Measurements from ENCODE around the gene CACFD1. TPM values are rescaled to one million over a fixed set of nuclear protein-coding genes. Genes with fewer than 3 reads are reported as not detected.

The CACFD1 gene
- polyA plus RNA-seq, 3 donors = 5.0 to 6.7 (median 5.1) TPM

DNA sequence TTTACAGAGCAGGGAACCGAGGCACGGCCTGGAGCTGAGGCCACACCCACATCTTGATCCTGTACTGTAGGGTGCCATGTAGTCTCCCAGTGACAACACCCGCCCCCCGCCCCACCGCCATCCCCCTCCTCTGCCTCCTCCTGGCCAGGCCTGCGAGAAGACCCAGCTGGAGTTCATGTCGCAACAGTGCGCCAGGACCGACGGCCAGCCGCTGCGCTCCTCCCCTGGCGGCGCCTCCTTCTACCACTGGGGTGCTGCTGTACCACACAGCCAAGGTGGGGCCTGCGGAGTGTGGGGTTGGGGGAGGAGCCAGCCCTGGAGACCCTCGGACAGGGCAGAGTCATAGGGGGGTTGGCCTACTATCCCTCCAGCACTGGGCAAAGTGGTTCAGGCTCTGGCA lies 23.1 kb upstream of the CACFD1 start:
- Histone ChIP-seq H3K9me3 (replicated peaks in 1 of 2; ENCODE audit: control insufficient read depth in 1 of 2, insufficient read depth in 1 of 2, low read length in 2 of 2) (no peaks in the 10 kb centered on the region), H4K20me1 (ENCODE audit: insufficient read depth, low read length) (no peaks in the 10 kb centered on the region), H3K4me2 (replicated peaks; ENCODE audit: extremely low read depth, low read length, poor library complexity, severe bottlenecking) (no peak overlapping the region), H3K4me1 (ENCODE audit: control insufficient read depth in 1 of 2, insufficient read depth in 2 of 2, low read length in 2 of 2) (no peaks in the 10 kb centered on the region), H3K27me3 (ENCODE audit: control insufficient read depth in 2 of 2, insufficient read depth in 2 of 2, low read length in 2 of 2) (no peaks in the 10 kb centered on the region), H3K27ac (ENCODE audit: low read depth in 1 of 2, low read length in 2 of 2) (no peak overlapping the region), H3K4me3 (replicated peaks in 1 of 3; ENCODE audit: low read depth in 2 of 3, low read length in 3 of 3) (no peak overlapping the region), H3K36me3 (replicated peaks in 1 of 2; ENCODE audit: control insufficient read depth in 1 of 2, insufficient read depth in 2 of 2, low read length in 2 of 2) (no peaks in the 10 kb centered on the region), H3K9ac (ENCODE audit: insufficient read depth, low read length, poor library complexity, severe bottlenecking) (no peak overlapping the region), H2AFZ (ENCODE audit: insufficient read depth, low read depth, low read length, poor library complexity, severe bottlenecking) (no peak overlapping the region), H3K79me2 (ENCODE audit: insufficient read depth, low read length) (no peaks in the 10 kb centered on the region)
- no peaks in the 10 kb centered on the region for H3K36me3 Mint-ChIP-seq
- WGBS (ENCODE audit: insufficient coverage) = 100% methylated on average over 3 of the region's 16 CpGs
- no peak overlapping the region for H3K4me3 Mint-ChIP-seq
- H3K9me3 Mint-ChIP-seq = peaks cover 0 to 2% (median 0%) of the 10 kb centered on the region in 7 donors
- H3K27ac Mint-ChIP-seq = no peak overlapping the region
- intact Hi-C loops (cut with micrococcal nuclease) = no loop called here
- no peak for DNase-seq
- no peaks in the 10 kb centered on the region for H3K4me1 Mint-ChIP-seq
- H3K27me3 Mint-ChIP-seq (ENCODE audit: low read depth in 3 of 3) = peaks cover 0 to 9% (median 3%) of the 10 kb centered on the region in 3 donors
- TF ChIP-seq, protein P1, sequence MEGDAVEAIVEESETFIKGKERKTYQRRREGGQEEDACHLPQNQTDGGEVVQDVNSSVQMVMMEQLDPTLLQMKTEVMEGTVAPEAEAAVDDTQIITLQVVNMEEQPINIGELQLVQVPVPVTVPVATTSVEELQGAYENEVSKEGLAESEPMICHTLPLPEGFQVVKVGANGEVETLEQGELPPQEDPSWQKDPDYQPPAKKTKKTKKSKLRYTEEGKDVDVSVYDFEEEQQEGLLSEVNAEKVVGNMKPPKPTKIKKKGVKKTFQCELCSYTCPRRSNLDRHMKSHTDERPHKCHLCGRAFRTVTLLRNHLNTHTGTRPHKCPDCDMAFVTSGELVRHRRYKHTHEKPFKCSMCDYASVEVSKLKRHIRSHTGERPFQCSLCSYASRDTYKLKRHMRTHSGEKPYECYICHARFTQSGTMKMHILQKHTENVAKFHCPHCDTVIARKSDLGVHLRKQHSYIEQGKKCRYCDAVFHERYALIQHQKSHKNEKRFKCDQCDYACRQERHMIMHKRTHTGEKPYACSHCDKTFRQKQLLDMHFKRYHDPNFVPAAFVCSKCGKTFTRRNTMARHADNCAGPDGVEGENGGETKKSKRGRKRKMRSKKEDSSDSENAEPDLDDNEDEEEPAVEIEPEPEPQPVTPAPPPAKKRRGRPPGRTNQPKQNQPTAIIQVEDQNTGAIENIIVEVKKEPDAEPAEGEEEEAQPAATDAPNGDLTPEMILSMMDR (IDR thresholded peaks at IDR 0.05) = no peak

DNA sequence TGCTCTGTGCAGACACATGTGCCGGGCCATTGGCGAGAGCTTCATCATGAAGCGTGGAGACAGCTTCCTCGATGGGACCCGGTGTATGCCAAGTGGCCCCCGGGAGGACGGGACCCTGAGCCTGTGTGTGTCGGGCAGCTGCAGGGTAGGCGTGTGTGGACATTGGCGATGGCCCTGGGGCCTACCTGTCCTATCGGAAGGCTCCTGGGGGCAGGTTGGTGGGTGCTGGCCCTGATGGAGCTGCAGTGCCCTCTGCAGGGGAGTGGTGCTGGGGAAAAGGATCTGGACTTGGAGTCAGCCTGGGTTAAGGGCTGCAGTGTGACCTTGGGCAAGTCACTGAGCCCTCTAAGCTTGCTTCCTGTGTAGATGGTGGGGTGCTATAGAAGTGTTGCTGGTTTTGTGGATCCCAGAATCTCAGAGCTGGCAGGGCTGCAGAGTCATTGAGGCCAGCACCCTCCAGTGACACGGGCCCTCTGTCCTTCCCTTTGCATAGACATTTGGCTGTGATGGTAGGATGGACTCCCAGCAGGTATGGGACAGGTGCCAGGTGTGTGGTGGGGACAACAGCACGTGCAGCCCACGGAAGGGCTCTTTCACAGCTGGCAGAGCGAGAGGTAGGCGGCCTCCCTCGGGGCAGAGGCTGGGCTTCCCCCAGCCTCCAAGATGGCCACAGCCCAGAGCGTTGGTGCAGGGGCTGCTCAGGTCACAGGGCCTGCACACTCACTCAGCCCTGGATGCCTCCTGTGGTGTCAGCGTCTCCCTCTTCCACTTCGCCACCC lies 21.8 kb upstream of the CACFD1 start:
- Histone ChIP-seq H3K27ac (ENCODE audit: low read depth in 1 of 2, low read length in 2 of 2) (no peak overlapping the region), H3K9me3 (replicated peaks in 1 of 2; ENCODE audit: control insufficient read depth in 1 of 2, insufficient read depth in 1 of 2, low read length in 2 of 2) (no peaks in the 10 kb centered on the region), H3K4me3 (replicated peaks in 1 of 3; ENCODE audit: low read depth in 2 of 3, low read length in 3 of 3) (no peak overlapping the region), H3K4me1 (ENCODE audit: control insufficient read depth in 1 of 2, insufficient read depth in 2 of 2, low read length in 2 of 2) (no peaks in the 10 kb centered on the region), H2AFZ (ENCODE audit: insufficient read depth, low read depth, low read length, poor library complexity, severe bottlenecking) (no peak overlapping the region), H3K9ac (ENCODE audit: insufficient read depth, low read length, poor library complexity, severe bottlenecking) (no peak overlapping the region), H3K79me2 (ENCODE audit: insufficient read depth, low read length) (no peaks in the 10 kb centered on the region), H3K27me3 (ENCODE audit: control insufficient read depth in 2 of 2, insufficient read depth in 2 of 2, low read length in 2 of 2) (no peaks in the 10 kb centered on the region), H3K4me2 (replicated peaks; ENCODE audit: extremely low read depth, low read length, poor library complexity, severe bottlenecking) (no peak overlapping the region), H4K20me1 (ENCODE audit: insufficient read depth, low read length) (no peaks in the 10 kb centered on the region), H3K36me3 (replicated peaks in 1 of 2; ENCODE audit: control insufficient read depth in 1 of 2, insufficient read depth in 2 of 2, low read length in 2 of 2) (no peaks in the 10 kb centered on the region)
- 96% methylated on average over 19 of the region's 20 CpGs for WGBS (ENCODE audit: insufficient coverage)
- Mint-ChIP-seq H3K27me3 (ENCODE audit: low read depth in 3 of 3) (peaks cover 0 to 9% (median 3%) of the 10 kb centered on the region in 3 donors), H3K9me3 (peaks cover 0 to 2% (median 0%) of the 10 kb centered on the region in 7 donors), H3K4me1 (no peaks in the 10 kb centered on the region), H3K4me3 (no peak overlapping the region), H3K36me3 (no peaks in the 10 kb centered on the region), H3K27ac (no peak overlapping the region)
- intact Hi-C loops (cut with micrococcal nuclease) = no loop called here
- DNase-seq = no peak
- TF ChIP-seq, protein P1 (IDR thresholded peaks at IDR 0.05) = no peak
